ENCODE measurements around the gene SORBS1.

SORBS1 gene

GRCh38 chr10:95601116-95601719 is 40.0 kb upstream of the SORBS1 start:
- Histone ChIP-seq H4K8ac (ENCODE audit: low read depth, low read length) (no peak overlapping the region), H4K5ac (ENCODE audit: low read length) (no peak overlapping the region), H3K27ac (ENCODE audit: low read depth, low read length) (no peak overlapping the region), H2BK120ac (ENCODE audit: low read depth, low read length) (no peak overlapping the region), H2BK5ac (ENCODE audit: low read length) (no peak overlapping the region), H2AK5ac (ENCODE audit: low read length) (no peak overlapping the region), H3K4me3 (ENCODE audit: low read length) (no peak overlapping the region), H3K4ac (ENCODE audit: low read depth, low read length) (no peak overlapping the region), H3K79me2 (ENCODE audit: control insufficient read depth, insufficient read depth, low read length) (no peaks in the 10 kb centered on the region), H3K27me3 (ENCODE audit: insufficient read depth, low read length, poor library complexity) (no peaks in the 10 kb centered on the region), H3K23ac (ENCODE audit: low read length) (no peak overlapping the region), H3K79me1 (ENCODE audit: low read length) (no peaks in the 10 kb centered on the region), H3K36me3 (ENCODE audit: control insufficient read depth, insufficient read depth, low read length) (no peaks in the 10 kb centered on the region), H3K4me2 (ENCODE audit: low read length) (no peak overlapping the region), H3K56ac (ENCODE audit: low read length) (no peak overlapping the region), H3K4me1 (ENCODE audit: control insufficient read depth, low read depth, low read length) (no peaks in the 10 kb centered on the region), H3K18ac (ENCODE audit: low read length) (no peak overlapping the region), H3K9ac (ENCODE audit: low read length) (no peak overlapping the region), H2BK15ac (replicated peaks; ENCODE audit: low read depth) (no peak overlapping the region)
- WGBS (ENCODE audit: extremely low coverage, insufficient coverage, low lambda C conversion rate): no CpG with 5 or more reads among the region's 6 CpGs
- peak; percentile 98 for DNase-seq

GRCh38 chr10:95600158-95600557 is 39.0 kb upstream of the SORBS1 start:
- no peak overlapping the region for H2BK15ac ChIP-seq (replicated peaks; ENCODE audit: low read depth)
- H4K8ac ChIP-seq (ENCODE audit: low read depth, low read length): no peak overlapping the region
- no peak overlapping the region for H2BK5ac ChIP-seq (ENCODE audit: low read length)
- H3K79me1 ChIP-seq (ENCODE audit: low read length): no peaks in the 10 kb centered on the region
- WGBS (ENCODE audit: extremely low coverage, insufficient coverage, low lambda C conversion rate): no CpG with 5 or more reads among the region's 4 CpGs
- H3K27ac ChIP-seq (ENCODE audit: low read depth, low read length): no peak overlapping the region
- H3K79me2 ChIP-seq (ENCODE audit: control insufficient read depth, insufficient read depth, low read length): no peaks in the 10 kb centered on the region
- H3K36me3 ChIP-seq (ENCODE audit: control insufficient read depth, insufficient read depth, low read length): no peaks in the 10 kb centered on the region
- no peak overlapping the region for H3K9ac ChIP-seq (ENCODE audit: low read length)
- no peaks in the 10 kb centered on the region for H3K4me1 ChIP-seq (ENCODE audit: control insufficient read depth, low read depth, low read length)
- no peak overlapping the region for H3K4me3 ChIP-seq (ENCODE audit: low read length)
- H2BK120ac ChIP-seq (ENCODE audit: low read depth, low read length): no peak overlapping the region
- peak; percentile 14 for DNase-seq
- H3K56ac ChIP-seq (ENCODE audit: low read length): no peak overlapping the region
- H4K5ac ChIP-seq (ENCODE audit: low read length): no peak overlapping the region
- H3K4ac ChIP-seq (ENCODE audit: low read depth, low read length): no peak overlapping the region
- no peak overlapping the region for H2AK5ac ChIP-seq (ENCODE audit: low read length)
- no peak overlapping the region for H3K18ac ChIP-seq (ENCODE audit: low read length)
- no peaks in the 10 kb centered on the region for H3K27me3 ChIP-seq (ENCODE audit: insufficient read depth, low read length, poor library complexity)
- no peak overlapping the region for H3K4me2 ChIP-seq (ENCODE audit: low read length)
- no peak overlapping the region for H3K23ac ChIP-seq (ENCODE audit: low read length)

- no peak overlapping the region for H3K56ac ChIP-seq (ENCODE audit: low read length)
- no peak overlapping the region for H4K8ac ChIP-seq (ENCODE audit: low read depth, low read length)
- no peak overlapping the region for H3K4me3 ChIP-seq (ENCODE audit: low read length)
- no peak overlapping the region for H3K23ac ChIP-seq (ENCODE audit: low read length)
- H2BK15ac ChIP-seq (replicated peaks; ENCODE audit: low read depth): no peak overlapping the region
- DNase-seq: no peak
- no peaks in the 10 kb centered on the region for H3K79me1 ChIP-seq (ENCODE audit: low read length)
- H3K4me1 ChIP-seq (ENCODE audit: control insufficient read depth, low read depth, low read length): no peaks in the 10 kb centered on the region
- no peak overlapping the region for H2BK120ac ChIP-seq (ENCODE audit: low read depth, low read length)
- H3K79me2 ChIP-seq (ENCODE audit: control insufficient read depth, insufficient read depth, low read length): no peaks in the 10 kb centered on the region
- no peak overlapping the region for H2AK5ac ChIP-seq (ENCODE audit: low read length)
- no peak overlapping the region for H3K4ac ChIP-seq (ENCODE audit: low read depth, low read length)
- no peak overlapping the region for H3K18ac ChIP-seq (ENCODE audit: low read length)
- no peak overlapping the region for H3K9ac ChIP-seq (ENCODE audit: low read length)
- no peak overlapping the region for H2BK5ac ChIP-seq (ENCODE audit: low read length)
- H3K27ac ChIP-seq (ENCODE audit: low read depth, low read length): no peak overlapping the region
- no CpG with 5 or more reads among the region's 1 CpG for whole genome bisulfite sequencing (ENCODE audit: extremely low coverage, insufficient coverage, low lambda C conversion rate)
- H4K5ac ChIP-seq (ENCODE audit: low read length): no peak overlapping the region
- no peaks in the 10 kb centered on the region for H3K27me3 ChIP-seq (ENCODE audit: insufficient read depth, low read length, poor library complexity)
- H3K4me2 ChIP-seq (ENCODE audit: low read length): no peak overlapping the region
- no peaks in the 10 kb centered on the region for H3K36me3 ChIP-seq (ENCODE audit: control insufficient read depth, insufficient read depth, low read length)
These were observed 36.6 kb upstream of the SORBS1 start for GRCh38 chr10:95597788-95598187.

- Histone ChIP-seq H4K5ac (ENCODE audit: low read length) (no peak overlapping the region), H3K56ac (ENCODE audit: low read length) (no peak overlapping the region), H3K4me3 (ENCODE audit: low read length) (no peak overlapping the region), H3K4me2 (ENCODE audit: low read length) (no peak overlapping the region), H3K79me1 (ENCODE audit: low read length) (no peaks in the 10 kb centered on the region), H3K23ac (ENCODE audit: low read length) (no peak overlapping the region), H3K4ac (ENCODE audit: low read depth, low read length) (no peak overlapping the region), H3K27ac (ENCODE audit: low read depth, low read length) (no peak overlapping the region), H4K8ac (ENCODE audit: low read depth, low read length) (no peak overlapping the region), H3K27me3 (ENCODE audit: insufficient read depth, low read length, poor library complexity) (no peaks in the 10 kb centered on the region), H2AK5ac (ENCODE audit: low read length) (no peak overlapping the region), H2BK120ac (ENCODE audit: low read depth, low read length) (no peak overlapping the region), H3K9ac (ENCODE audit: low read length) (no peak overlapping the region), H3K4me1 (ENCODE audit: control insufficient read depth, low read depth, low read length) (no peaks in the 10 kb centered on the region), H3K36me3 (ENCODE audit: control insufficient read depth, insufficient read depth, low read length) (no peaks in the 10 kb centered on the region), H3K18ac (ENCODE audit: low read length) (no peak overlapping the region), H2BK5ac (ENCODE audit: low read length) (no peak overlapping the region), H3K79me2 (ENCODE audit: control insufficient read depth, insufficient read depth, low read length) (no peaks in the 10 kb centered on the region), H2BK15ac (replicated peaks; ENCODE audit: low read depth) (no peak overlapping the region)
- WGBS (ENCODE audit: extremely low coverage, insufficient coverage, low lambda C conversion rate): no CpG with 5 or more reads among the region's 1 CpG
- no peak for DNase-seq
These were observed 26.9 kb upstream of the SORBS1 start for GRCh38 chr10:95588025-95588424.

GRCh38 chr10:95579835-95580535 is 18.8 kb upstream of the SORBS1 start:
- no CpG with 5 or more reads among the region's 2 CpGs for WGBS (ENCODE audit: extremely low coverage, insufficient coverage, low lambda C conversion rate)
- no peak for DNase-seq
- no peak overlapping the region for H3K4me3 ChIP-seq (ENCODE audit: low read length)

GRCh38 chr10:95579292-95579691 is 18.1 kb upstream of the SORBS1 start:
- H3K56ac ChIP-seq (ENCODE audit: low read length): no peak overlapping the region
- H3K4me1 ChIP-seq (ENCODE audit: control insufficient read depth, low read depth, low read length): no peaks in the 10 kb centered on the region
- no peak overlapping the region for H3K18ac ChIP-seq (ENCODE audit: low read length)
- H3K79me2 ChIP-seq (ENCODE audit: control insufficient read depth, insufficient read depth, low read length): no peaks in the 10 kb centered on the region
- H3K27me3 ChIP-seq (ENCODE audit: insufficient read depth, low read length, poor library complexity): no peaks in the 10 kb centered on the region
- no peak for DNase-seq
- no peak overlapping the region for H3K4me3 ChIP-seq (ENCODE audit: low read length)
- no peak overlapping the region for H3K23ac ChIP-seq (ENCODE audit: low read length)
- no peak overlapping the region for H2BK15ac ChIP-seq (replicated peaks; ENCODE audit: low read depth)
- no peak overlapping the region for H2BK5ac ChIP-seq (ENCODE audit: low read length)
- H3K79me1 ChIP-seq (ENCODE audit: low read length): no peaks in the 10 kb centered on the region
- no CpG with 5 or more reads among the region's 1 CpG for WGBS (ENCODE audit: extremely low coverage, insufficient coverage, low lambda C conversion rate)
- H2BK120ac ChIP-seq (ENCODE audit: low read depth, low read length): no peak overlapping the region
- no peak overlapping the region for H4K5ac ChIP-seq (ENCODE audit: low read length)
- no peak overlapping the region for H2AK5ac ChIP-seq (ENCODE audit: low read length)
- H3K4ac ChIP-seq (ENCODE audit: low read depth, low read length): no peak overlapping the region
- no peak overlapping the region for H3K27ac ChIP-seq (ENCODE audit: low read depth, low read length)
- no peak overlapping the region for H4K8ac ChIP-seq (ENCODE audit: low read depth, low read length)
- no peak overlapping the region for H3K4me2 ChIP-seq (ENCODE audit: low read length)
- H3K36me3 ChIP-seq (ENCODE audit: control insufficient read depth, insufficient read depth, low read length): no peaks in the 10 kb centered on the region
- H3K9ac ChIP-seq (ENCODE audit: low read length): no peak overlapping the region

More at GRCh38 chr10:95579835-95580535, 18.8 kb upstream of the SORBS1 start:
- Histone ChIP-seq H3K4me1 (ENCODE audit: control insufficient read depth, low read depth, low read length) (no peaks in the 10 kb centered on the region), H3K23ac (ENCODE audit: low read length) (no peak overlapping the region), H3K79me1 (ENCODE audit: low read length) (no peaks in the 10 kb centered on the region), H3K79me2 (ENCODE audit: control insufficient read depth, insufficient read depth, low read length) (no peaks in the 10 kb centered on the region), H2BK5ac (ENCODE audit: low read length) (no peak overlapping the region), H3K27me3 (ENCODE audit: insufficient read depth, low read length, poor library complexity) (no peaks in the 10 kb centered on the region), H3K4me2 (ENCODE audit: low read length) (no peak overlapping the region), H4K8ac (ENCODE audit: low read depth, low read length) (no peak overlapping the region), H3K4ac (ENCODE audit: low read depth, low read length) (no peak overlapping the region), H3K9ac (ENCODE audit: low read length) (no peak overlapping the region), H2BK15ac (replicated peaks; ENCODE audit: low read depth) (no peak overlapping the region), H3K27ac (ENCODE audit: low read depth, low read length) (no peak overlapping the region), H3K36me3 (ENCODE audit: control insufficient read depth, insufficient read depth, low read length) (no peaks in the 10 kb centered on the region), H2AK5ac (ENCODE audit: low read length) (no peak overlapping the region), H3K56ac (ENCODE audit: low read length) (no peak overlapping the region), H4K5ac (ENCODE audit: low read length) (no peak overlapping the region), H3K18ac (ENCODE audit: low read length) (no peak overlapping the region), H2BK120ac (ENCODE audit: low read depth, low read length) (no peak overlapping the region)

Data from mesendoderm (in vitro differentiated cells).